Adrenal gland (tissue), 12 donors: ENCODE measurements around the gene MAP2K4. TPM values are rescaled to one million over a fixed set of nuclear protein-coding genes. Genes with fewer than 3 reads are reported as not detected.

ENCODE experiments used
- DNase-seq, 7 donors: peaks; one replicate each; pipeline ENCODE4 v3.0.0-alpha.2; 2019 to 2020
- H3K27ac ChIP-seq, 5 donors: fragments of 200-600 bp; sonication (generic) in 4 of 5; 1 replicate in 3 of 5; 2 replicates in 2 of 5; pipeline versions ENCODE4 v1.5.1 to v1.8.0; 2016 to 2020; ENCODE audit warnings: mild to moderate bottlenecking in 1 of 5
- H3K27me3 ChIP-seq: fragments of 200-600 bp; 2 replicates; pipeline ENCODE4 v1.8.0; 2021
- H3K36me3 ChIP-seq, 2 donors: fragments of 200-600 bp; replicated peaks in 1 of 2; 1 replicate in 1 of 2; 2 replicates in 1 of 2; pipeline versions ENCODE4 v1.5.1 to v1.8.0; 2018 to 2022
- H3K4me1 ChIP-seq, 2 donors: fragments of 200-600 bp; replicated peaks in 1 of 2; 1 replicate in 1 of 2; 2 replicates in 1 of 2; pipeline versions ENCODE4 v1.5.1 to v1.8.0; 2018 to 2021
- H3K4me3 ChIP-seq, 4 donors: fragments of 200-600 bp; sonication (generic) in 3 of 4; one replicate each; pipeline ENCODE4 v1.5.1; 2016 to 2018
- H3K9me3 ChIP-seq, 3 donors: fragments of 200-600 bp; sonication (generic) in 1 of 3; replicated peaks in 1 of 3; 1 replicate in 2 of 3; 2 replicates in 1 of 3; pipeline versions ENCODE4 v1.5.1 to v1.8.0; 2016 to 2021
- POLR2A ChIP-seq, 2 donors: fragments of 450-650 bp; IDR thresholded peaks; one replicate each; pipeline ENCODE4 v1.6.1; 2017; ENCODE audit warnings: antibody characterized with exemption in 2 of 2, mild to moderate bottlenecking in 2 of 2, moderate library complexity in 1 of 2
- WGBS, 4 donors: extraction: QIAGEN DNeasy Blood & Tissue Kit in 2 of 4; methylation state at CpG; one replicate each; pipeline versions ENCODE4 v1.1.5 to v1.1.7; 2013 to 2017; 5-methylcytosine and 5-hydroxymethylcytosine counted together
- intact Hi-C, 2 donors: fragments of 100-400 bp; cut with DNase I; formaldehyde crosslinking; loops; one replicate each; pipeline versions ENCODE4 v1.14.1 to v1.15.0; 2022 to 2023
- polyA plus RNA-seq, 3 donors: library from polyadenylated mRNA; stranded (reverse); fragments of 200-250 nt in 2 of 3; fragments of 350-450 nt in 1 of 3; fragmentation: Illumina TruSeq in 1 of 3; extraction: RNeasy Lipid Tissue Mini Kit (QIAGEN cat#74804) in 1 of 3; gene quantifications; one replicate each; pipeline ENCODE4 v1.2.3, GENCODE V29; 2013 to 2014
- total RNA-seq, 9 donors: library from RNA; depleted of rRNA in 4 of 9; stranded (reverse); fragments of >200 nt in 4 of 9; fragments of 120-200 nt in 1 of 9; fragmentation: NEBNext Ultra II Directional in 1 of 9; extraction: Animal tissue kit (Norgen Biotek cat#: 25700) in 1 of 9; gene quantifications; one replicate each; pipeline versions ENCODE4 v1.1.0 to v1.2.4, GENCODE V29; 2013 to 2023
- TF ChIP-seq, protein P1 (sequence below), 6 experiments: fragments of 450-650 bp in 4 of 6; fragments of 200-600 bp in 2 of 6; sonication (generic) in 1 of 6; IDR thresholded peaks; 1 replicate in 5 of 6; 2 replicates in 1 of 6; pipeline versions ENCODE4 v1.5.1 to v1.8.0; 2016 to 2021; ENCODE audit warnings: antibody characterized with exemption in 6 of 6, mild to moderate bottlenecking in 2 of 6, moderate library complexity in 1 of 6
- donor health status: healthy with polysubstance abuse.
- donor health status: Bipolar disorder and iron deficiency.
- donor health status: DM: yes; HTN: yes; CAD: no.
- donor health status: DM: no; HTN: no; CAD: no.
- donor health status: DM: no; HTN: no; CAD: no.
- donor health status: DM: yes; HTN: yes; CAD: no.

The MAP2K4 gene
- total and polyA plus RNA-seq, 12 donors: 12.5 to 55.7 (median 32.0) TPM

DNA sequence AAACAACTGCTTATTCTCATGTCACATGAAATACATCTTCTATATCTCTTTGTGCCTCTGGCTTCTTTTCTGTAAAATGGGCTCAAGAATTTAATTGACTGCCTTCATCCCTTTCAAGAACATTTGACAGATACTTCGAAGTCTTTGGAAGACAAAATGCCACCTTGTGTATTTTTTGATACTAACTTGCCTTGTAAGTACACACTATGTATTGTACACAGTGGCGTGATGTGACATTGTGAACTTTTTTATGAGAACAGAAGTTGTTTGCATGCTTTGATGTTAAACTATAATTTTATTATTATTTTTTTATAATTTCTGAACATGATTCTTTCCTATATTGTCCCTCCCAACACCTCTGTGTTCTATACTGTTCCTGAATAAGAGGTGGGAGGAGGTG, 73.7 kb downstream of the MAP2K4 start:
- 96 to 98% (median 97%) methylated on average over 2 of the region's 2 CpGs for WGBS, 4 donors
- intact Hi-C loops: no loop called here
- no peaks in the 10 kb centered on the region for H3K9me3 ChIP-seq
- no peak overlapping the region for H3K4me3 ChIP-seq
- H3K27me3 ChIP-seq: no peaks in the 10 kb centered on the region
- TF ChIP-seq, protein P1, sequence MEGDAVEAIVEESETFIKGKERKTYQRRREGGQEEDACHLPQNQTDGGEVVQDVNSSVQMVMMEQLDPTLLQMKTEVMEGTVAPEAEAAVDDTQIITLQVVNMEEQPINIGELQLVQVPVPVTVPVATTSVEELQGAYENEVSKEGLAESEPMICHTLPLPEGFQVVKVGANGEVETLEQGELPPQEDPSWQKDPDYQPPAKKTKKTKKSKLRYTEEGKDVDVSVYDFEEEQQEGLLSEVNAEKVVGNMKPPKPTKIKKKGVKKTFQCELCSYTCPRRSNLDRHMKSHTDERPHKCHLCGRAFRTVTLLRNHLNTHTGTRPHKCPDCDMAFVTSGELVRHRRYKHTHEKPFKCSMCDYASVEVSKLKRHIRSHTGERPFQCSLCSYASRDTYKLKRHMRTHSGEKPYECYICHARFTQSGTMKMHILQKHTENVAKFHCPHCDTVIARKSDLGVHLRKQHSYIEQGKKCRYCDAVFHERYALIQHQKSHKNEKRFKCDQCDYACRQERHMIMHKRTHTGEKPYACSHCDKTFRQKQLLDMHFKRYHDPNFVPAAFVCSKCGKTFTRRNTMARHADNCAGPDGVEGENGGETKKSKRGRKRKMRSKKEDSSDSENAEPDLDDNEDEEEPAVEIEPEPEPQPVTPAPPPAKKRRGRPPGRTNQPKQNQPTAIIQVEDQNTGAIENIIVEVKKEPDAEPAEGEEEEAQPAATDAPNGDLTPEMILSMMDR (IDR thresholded peaks at IDR 0.05): no peak
- TF ChIP-seq POLR2A (IDR thresholded peaks at IDR 0.05): no peak
- H3K27ac ChIP-seq: no peak overlapping the region
- peaks cover 4 to 6% of the 10 kb centered on the region in 2 donors for H3K4me1 ChIP-seq
- DNase-seq: no peak
- H3K36me3 ChIP-seq: peaks cover 0 to 6% of the 10 kb centered on the region in 2 donors

DNA sequence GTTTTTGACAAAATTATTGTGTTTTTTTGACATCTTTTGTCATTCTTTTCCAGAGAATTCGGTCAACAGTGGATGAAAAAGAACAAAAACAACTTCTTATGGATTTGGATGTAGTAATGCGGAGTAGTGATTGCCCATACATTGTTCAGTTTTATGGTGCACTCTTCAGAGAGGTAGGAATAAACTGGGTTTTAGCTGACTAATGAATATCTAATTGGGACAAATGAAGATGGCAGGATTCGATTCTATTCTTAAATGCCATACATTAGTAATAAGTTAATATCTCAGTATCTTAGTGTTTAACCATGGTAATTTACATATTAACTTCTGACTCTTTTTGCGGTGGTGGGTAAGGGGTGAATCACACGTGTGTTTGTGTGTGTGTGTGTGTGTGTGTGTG, 74.8 kb downstream of the MAP2K4 start:
- Histone ChIP-seq H3K4me3 (no peak overlapping the region), H3K9me3 (no peaks in the 10 kb centered on the region), H3K27ac (no peak overlapping the region), H3K27me3 (no peaks in the 10 kb centered on the region), H3K36me3 (peaks cover 0 to 6% of the 10 kb centered on the region in 2 donors), H3K4me1 (no peaks in the 10 kb centered on the region)
- WGBS, 4 donors: 95 to 100% (median 98%) methylated on average over 5 of the region's 5 CpGs
- no peak for DNase-seq
- intact Hi-C loops: no loop called here
- no peak for TF ChIP-seq POLR2A (IDR thresholded peaks at IDR 0.05)
- TF ChIP-seq, protein P1 (IDR thresholded peaks at IDR 0.05): no peak

DNA sequence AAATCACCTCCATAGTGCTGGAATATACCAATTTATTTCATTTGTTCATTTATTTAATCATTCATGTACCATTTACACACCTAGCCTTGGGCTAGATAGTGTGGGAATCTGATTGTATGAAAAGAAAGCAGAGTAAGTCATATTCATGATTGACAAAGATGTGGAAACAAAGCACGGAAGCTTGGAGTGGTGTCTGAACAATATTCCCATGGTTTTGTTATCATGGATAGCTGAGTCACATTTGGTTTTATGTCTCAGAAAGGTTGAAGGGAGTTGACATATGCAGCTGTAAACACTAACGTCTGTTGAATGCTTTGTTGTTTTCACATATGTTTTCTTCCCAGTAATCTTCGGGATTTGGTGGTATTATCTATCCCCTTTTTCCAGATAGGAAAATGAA, 76.6 kb downstream of the MAP2K4 start:
- Histone ChIP-seq H3K36me3 (peaks cover 0 to 6% of the 10 kb centered on the region in 2 donors), H3K27me3 (no peaks in the 10 kb centered on the region), H3K27ac (no peak overlapping the region), H3K4me1 (no peaks in the 10 kb centered on the region), H3K4me3 (no peak overlapping the region), H3K9me3 (peaks cover 0 to 5% (median 0%) of the 10 kb centered on the region in 3 donors)
- TF ChIP-seq, protein P1 (IDR thresholded peaks at IDR 0.05): no peak
- TF ChIP-seq POLR2A (IDR thresholded peaks at IDR 0.05): no peak
- no peak for DNase-seq
- 84 to 95% (median 91%) methylated on average over 3 of the region's 3 CpGs for WGBS, 4 donors
- intact Hi-C loops: no loop called here

DNA sequence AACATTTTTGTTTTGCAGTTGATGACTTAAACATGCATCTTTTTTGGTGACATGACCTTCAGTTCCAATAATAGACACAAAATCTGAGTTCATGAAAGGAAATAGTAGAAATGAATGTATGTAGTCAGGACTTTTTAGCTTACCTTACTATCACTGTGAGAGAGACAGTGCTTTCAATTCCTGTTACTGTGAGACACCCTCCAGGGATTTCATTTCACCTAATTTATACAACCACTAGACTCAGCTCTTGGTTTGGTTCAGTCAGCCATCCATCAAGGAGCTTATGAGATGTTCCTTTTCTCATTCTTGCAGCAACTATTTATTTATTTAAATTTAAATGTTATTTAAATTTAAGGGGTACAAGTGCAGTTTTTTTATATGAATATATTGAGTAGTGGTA, 77.9 kb downstream of the MAP2K4 start:
- Histone ChIP-seq H3K4me1 (no peaks in the 10 kb centered on the region), H3K36me3 (peaks cover 0 to 6% of the 10 kb centered on the region in 2 donors), H3K27me3 (no peaks in the 10 kb centered on the region), H3K4me3 (no peak overlapping the region), H3K9me3 (peaks cover 0 to 5% (median 0%) of the 10 kb centered on the region in 3 donors), H3K27ac (no peak overlapping the region)
- TF ChIP-seq, protein P1 (IDR thresholded peaks at IDR 0.05): no peak
- no peak for TF ChIP-seq POLR2A (IDR thresholded peaks at IDR 0.05)
- intact Hi-C loops: no loop called here
- DNase-seq: no peak
